ENCODE results near the gene BANF2.

BANF2 gene

DNA sequence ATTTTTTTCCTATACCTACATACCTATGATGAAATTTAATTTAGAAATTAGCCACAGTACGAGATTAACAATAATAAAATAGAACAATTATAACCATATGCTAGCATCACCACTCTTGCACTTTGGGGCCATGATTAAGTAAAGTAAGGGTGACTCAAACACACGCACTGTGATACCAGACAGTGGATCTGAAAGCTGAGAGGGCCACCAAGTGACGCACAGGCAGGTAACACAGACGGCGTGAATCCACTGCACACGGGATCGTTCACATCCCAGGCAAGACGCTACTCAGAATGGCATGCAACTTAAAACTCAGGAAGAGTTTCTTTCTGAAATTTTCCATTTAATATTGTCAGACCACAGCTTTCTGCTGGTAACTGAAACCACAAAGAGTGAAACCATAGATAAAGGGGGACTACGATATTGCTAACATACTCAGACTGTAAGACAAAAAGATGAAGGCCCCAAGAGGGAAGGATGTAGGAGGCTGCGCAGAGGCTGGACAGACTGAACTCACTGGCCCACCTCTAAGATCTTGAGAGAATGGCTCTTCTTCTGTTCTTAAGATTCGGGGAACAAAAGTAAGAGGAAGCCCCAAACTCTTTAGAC, 35.6 kb upstream of the BANF2 start:
- DNase-seq (ENCODE audit: low read depth): no peak

DNA sequence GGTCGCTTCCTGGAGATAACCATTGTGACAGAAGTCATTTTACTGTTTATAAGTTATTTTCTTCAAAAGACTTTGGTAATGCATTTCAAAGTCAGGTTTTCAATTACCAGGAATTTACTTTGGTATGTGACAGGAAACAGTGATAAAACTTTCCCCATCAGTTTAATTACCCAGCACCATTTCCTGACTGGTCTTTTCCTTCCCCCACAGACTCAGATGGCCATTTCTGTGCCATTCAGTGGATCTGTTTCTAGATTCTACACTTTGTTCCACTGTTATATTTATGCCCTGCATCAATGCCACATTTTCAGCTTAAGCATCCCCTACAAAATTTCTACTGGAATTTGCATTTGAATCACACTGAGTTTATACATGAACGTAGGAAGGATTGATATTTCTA, 34.0 kb upstream of the BANF2 start:
- no peak for DNase-seq (ENCODE audit: low read depth)

DNA sequence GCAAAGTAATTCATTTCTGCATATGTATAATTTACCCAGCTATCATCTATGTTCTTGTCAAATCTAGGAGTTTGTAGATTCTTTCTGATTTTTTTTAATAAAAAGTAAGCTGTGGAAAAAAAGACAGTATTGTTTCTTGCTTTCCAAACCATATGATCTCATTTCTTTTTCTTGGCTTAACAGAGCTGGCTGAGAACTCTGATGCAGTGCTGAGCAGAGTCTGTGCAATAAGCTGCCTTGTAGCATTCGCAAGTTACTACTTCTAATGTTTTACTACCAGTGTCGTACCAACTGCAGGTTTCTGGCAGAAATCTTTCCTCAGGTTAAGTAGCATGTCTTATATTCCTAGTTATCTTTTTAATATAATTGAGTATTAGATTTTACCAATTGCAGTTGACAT, 33.3 kb upstream of the BANF2 start:
- no peak for DNase-seq (ENCODE audit: low read depth)

DNA sequence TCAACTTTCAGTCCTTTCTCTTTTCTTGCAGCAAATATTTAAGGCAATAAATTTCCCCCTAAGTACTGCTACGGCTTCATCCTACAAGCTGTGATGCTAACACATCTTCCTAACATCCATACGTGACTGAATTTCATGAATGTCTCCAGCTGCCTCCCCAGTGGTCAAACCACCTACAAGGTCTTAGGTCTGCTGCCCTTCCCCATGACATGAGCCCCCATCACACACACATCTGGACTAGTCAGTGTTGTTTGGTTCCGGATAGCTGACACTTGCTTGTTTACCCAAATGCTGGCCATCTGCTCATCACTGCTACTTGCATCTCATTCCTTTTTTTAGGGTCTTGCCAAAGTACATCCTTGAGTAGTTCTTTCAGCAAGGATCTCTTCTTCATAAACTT, 32.3 kb upstream of the BANF2 start:
- DNase-seq (ENCODE audit: low read depth): no peak

DNA sequence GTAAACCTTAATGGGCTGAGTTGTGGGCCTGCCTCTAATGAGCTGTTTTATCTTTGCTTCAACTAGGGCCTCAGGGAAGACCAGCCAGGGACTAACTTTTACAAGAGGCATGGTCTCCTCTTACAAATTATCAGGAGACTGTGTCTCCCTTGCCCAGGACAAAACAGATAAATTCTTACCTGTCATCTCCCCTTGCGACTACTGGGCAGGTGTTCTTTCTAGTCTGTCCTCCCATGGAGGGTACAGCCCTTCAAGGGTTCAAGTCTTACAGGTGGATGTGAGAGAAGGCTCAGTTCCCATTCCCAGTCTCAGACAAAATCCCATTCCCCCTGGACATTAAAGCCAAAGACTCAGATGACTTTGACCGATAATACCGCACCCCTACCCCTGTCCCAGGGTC, 31.3 kb upstream of the BANF2 start:
- DNase-seq (ENCODE audit: low read depth): no peak

DNA sequence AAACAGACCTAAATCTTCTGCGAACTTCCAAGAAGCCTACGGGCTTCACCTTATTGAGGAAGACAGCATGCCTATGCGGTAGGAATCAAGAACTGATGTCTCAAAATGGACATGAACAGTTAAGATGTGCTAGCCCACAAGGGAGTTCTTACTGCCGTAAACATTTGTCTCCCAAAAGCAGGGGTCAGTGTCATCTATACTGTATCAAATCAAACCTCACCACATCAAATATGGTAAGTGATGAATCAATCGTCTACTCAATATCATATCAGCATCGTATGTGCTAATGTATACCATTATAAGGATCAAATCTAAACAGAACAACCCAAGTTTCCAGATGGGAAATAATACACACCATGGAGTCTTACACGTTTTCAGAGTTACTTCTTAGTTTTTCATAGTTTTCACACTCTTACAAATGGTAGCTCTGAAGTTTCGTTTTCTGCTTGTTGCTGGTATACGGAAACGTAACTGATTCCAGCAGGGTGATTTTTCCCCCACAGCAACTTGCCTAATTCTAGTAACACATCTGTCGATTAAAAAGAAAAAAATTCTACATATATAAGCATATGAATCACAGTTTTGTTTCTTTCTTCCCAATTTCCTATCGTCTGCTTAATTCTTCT, 30.3 kb upstream of the BANF2 start:
- DNase-seq (ENCODE audit: low read depth): no peak

DNA sequence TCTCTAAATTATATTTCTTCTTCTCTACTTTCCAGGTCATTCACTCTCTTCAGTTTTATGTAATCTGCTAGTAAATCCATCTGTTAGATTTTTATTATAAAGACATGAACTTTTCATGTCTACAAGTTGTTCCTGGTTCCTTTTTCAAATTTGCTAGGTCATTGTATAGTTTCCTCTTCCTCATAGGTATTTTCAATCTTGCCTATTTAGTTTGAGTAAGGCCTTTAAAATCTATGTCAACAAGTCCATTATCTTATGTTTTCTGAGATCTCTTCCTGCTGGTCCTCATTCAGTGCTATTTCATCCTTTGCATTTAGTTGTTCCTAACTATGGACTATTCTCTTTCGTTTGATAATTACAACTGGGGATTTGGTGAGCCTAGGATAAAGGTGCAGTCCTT, 28.8 kb upstream of the BANF2 start:
- DNase-seq (ENCODE audit: low read depth): no peak

DNA sequence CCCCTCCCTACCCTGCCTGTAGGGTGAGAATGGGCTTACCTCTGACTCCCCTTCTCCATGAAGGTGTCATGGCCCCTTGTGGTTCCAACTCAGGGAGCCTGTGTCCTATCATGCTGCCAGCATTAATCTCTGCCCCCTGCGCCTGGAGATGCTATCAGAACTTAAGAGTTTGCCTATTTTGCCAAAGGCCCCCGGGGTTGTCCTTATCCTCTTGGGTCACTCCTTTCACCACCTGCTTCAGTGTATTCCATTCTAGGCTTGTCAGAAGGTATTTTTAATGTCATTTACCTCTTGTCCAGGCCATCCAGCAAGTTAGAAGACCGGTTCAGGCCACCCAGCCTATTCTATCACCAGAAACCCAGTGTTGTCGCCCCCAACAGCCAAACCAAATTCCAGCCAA, 28.2 kb upstream of the BANF2 start:
- no peak for DNase-seq (ENCODE audit: low read depth)

DNA sequence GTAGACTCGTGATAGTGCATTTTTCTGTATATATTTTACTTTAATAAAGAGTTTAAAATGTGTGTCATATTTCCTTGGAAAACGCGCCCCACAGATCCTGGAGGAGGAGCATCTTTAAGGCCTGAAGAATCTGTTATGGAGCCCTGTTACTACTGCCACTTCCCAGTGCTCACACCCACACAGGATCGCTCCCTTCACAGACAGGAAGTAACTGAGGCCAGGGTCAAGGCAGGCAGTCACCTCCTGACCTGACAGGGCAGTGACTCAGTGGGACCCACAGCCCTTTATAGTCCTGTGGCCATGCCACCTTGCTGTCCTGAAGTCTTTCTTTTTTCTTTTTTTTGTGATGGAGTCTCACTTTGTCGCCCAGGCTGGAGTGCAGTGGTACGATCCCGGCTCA, 26.7 kb upstream of the BANF2 start:
- DNase-seq (ENCODE audit: low read depth): no peak

DNA sequence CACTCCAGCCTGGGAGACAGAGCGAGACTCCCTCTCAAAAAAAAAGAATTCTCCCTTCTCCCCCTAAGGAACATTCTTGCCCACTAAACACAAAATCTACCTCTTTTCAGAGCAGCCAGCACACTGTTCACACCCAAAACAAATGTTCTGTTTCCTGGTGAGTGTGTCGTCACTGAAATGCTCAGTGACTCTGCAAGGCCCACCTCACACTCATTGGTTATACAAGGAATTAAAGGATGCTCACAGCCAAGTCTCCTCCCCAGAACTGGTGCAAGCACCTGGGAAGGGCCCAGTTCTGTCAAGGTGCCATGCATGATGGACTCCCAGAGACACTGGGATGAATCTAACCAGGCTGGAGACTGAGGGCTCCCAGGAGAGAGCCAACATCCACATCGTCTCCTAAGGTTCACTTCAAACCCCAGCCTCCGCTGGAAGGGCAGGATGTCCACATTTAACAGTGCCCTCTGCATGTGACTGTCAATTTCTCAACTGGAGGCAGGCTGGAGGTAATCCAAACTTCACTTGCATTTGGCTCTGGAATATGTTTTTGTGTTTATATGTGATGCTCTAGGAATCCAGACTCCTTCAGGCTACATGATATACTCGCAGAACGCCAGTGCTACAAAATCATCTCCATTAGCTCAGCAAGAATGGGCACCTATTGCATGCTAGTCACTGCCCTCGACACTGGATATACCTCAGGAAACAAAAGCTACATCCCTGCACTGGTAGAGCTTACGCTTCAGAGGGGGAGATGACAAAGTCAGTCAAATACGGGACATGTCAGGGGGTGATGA, 24.8 kb upstream of the BANF2 start:
- DNase-seq (ENCODE audit: low read depth): no peak

DNA sequence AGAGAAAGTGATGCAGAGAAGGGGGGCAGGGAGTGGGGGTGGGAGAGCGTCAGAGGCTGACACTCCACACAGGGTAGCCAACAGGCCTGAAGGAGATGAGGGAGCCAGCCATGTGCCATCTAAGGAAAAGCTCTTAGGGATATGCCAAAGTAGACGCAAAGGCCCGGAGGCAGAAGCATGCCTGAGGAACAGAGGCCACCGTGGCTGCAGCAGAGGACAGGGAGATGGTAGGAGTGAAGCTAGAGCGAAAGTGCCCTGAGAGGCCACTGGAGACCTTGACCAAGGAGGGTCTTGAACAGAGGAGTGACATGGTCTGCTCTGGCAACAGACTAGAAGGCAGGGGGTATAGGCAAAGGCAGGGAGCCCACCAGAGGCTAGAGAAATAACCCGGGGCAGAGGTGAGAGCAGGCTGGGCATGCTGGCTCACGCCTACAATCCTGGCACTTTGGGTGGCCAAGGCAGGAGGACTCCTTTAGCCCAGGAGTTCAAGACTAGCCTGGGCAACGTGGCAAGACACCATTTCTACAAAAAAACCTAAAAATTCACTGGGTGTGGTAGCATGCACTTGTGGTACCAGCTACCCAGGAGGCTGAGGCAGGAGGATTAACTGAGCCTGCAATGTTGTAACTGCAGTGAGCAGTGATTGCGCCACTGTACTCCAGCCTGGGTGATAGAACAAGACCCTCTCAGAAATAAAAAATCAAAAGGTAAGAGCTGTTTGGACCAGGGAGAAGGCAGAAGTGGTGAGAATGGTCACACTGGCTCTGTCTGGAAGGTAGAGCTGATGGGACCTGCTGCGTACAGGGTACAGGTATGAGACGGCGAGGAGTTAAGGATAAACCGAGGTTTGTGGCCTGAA, 24.0 kb upstream of the BANF2 start:
- no peak for DNase-seq (ENCODE audit: low read depth)

DNA sequence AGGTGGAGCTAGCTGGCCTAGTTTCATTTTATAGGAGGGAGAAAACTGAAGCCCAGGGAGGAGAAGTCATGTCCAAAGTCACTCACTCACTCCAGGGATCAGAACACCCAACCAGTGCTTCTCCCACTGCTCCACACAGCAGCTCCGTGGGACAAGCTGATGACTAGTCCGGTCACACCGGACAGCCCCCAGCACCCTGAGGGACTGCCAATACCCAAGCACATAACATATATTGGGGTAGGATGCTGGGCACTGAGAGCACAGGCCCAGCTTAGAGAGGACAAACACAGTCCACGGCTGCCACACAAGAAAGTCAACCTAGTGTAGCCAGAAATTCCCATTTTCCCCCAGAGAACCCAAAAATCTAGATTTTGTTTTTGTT, 23.4 kb upstream of the BANF2 start:
- DNase-seq (ENCODE audit: low read depth): no peak

DNA sequence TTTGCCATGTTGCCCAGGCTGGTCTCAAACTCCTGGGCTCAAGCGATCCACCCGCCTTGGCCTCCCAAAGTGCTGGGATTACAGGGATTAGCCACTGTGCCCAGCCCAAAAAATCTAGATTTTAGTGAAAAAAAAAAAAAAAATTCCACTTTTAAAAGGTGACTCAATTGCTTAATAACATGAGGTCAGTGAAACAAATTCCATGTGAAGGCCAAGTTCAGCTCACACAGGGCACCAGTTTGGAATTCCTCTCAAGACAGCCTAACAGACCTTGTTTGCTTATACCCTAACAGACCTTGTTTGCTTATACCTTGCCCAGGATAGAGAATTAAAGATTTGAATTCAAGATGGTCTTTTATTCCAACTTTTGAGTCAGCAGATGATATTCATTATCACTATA, 22.8 kb upstream of the BANF2 start:
- DNase-seq (ENCODE audit: low read depth): no peak

DNA sequence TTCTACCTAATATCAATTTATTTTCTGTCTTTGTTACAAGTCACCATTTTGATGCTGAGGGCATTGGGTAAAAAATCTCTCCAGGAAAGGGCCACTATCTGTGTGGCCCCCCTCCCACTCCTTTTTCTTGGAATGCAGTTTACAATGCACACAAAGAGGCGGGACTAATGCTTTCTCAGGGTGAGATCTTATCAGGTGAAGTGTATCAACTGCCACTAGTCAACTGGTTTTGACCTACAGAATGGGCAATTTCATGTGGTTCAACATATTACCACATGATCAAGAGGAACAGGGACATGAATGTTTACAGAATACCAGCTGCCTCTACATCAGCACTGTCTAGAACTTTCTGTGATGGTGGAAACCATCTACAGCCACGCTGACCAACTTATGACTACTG, 21.5 kb upstream of the BANF2 start:
- no peak for DNase-seq (ENCODE audit: low read depth)

DNA sequence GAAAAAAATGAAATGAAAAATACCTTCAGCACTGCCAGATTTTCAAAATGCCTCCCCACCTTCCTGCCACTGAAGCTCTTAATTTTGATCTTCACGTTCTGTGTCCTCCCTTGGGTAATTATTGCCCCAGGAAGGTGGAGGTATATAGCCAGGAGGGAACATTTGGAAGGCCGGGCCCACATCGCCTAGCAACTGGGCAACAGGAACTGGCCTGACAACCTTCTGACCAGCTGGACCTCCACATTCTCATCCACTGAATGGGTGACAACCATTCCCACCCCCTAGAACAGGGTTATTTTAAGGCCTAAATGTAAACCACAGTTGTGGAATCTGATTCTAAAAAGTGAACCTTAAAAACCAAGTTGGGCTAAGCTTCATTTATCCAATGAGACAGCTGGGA, 20.9 kb upstream of the BANF2 start:
- no peak for DNase-seq (ENCODE audit: low read depth)

DNA sequence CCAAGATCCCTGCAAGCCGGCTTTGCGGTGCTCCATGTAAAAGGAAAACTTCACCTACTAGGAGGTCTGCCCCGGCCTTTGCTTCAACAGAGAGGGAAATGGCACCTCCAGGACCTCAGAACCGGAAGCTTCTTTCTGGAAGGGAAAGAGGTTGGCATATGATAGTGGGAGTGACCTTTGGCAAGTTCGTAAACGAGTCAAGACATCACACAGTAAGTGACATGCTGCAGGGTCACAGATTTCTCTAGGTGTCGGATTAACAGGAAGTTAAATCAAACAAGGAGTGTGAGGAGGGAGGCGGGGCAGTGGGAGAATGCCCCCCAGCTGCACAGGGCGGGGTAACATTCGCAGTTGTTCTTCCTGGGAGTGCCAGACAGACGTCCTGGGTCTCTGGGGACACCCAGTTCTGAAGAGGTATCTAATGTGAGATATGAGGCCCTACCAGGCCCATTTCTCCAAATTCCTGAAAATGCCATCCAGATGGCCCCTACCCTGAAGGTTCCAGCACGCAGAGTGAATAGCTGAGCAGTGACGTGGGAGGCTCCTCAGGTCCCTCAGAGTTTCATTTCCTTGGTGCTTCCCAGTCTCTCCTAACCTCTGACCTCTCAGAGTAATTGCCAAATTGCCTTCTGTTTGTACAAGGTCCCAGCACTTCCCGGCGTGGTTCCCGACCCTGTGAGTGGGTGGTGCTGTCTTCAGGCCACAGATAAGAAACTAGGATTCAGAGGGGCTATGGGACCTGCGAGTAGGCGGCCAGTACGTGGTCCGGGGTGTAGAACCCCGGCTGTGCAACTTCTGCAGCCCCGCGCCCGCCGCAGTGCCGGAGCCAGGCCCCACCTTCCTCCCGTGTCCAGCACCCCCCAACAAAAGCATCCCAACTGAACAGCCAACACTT, 19.6 kb upstream of the BANF2 start:
- DNase-seq (ENCODE audit: low read depth): no peak

DNA sequence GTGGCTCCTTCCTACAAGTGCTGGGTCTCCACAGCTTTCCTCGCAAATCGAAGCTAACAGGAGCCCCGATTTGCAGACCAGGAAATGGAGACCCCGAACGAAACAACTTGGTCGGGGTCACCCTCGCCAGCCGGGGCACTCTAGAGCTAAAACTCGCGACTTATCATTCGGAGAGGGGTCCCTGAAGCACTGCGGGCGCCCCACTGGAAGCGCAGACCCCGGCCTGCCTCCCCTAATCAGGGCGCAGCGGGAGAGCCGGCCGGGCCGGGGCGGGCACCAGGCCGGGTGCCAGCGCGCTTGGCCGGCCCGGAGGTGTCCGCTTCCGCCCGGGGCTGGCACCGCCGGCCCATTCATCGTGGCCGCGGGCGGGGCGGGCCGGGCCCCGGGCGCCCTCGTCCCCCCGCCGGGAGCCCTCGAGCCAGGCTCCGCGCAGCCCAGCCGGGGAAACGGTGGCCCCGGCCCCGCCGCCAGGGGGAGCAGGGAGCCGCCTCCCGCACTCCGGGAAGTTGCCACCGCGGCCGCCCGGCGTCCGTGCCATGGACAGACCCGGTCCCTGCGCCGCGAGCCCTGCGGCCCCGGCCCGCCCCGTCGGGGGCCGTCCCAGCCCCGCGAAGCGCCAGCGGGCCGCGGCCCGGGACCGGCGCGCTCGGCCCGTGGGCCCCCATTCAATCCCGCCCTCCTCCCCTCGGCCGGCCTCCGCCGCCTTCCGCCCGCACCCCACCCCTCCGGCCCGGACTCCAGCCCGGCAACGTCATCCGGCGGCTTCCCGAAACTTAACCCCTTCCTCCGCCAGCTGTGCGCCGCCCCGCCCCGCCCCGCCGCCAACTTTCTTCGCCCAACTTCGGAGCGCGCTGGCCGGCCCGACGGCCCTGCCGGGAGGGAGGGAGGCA, 18.7 kb upstream of the BANF2 start:
- peak; percentile 57 for DNase-seq (ENCODE audit: low read depth)

DNA sequence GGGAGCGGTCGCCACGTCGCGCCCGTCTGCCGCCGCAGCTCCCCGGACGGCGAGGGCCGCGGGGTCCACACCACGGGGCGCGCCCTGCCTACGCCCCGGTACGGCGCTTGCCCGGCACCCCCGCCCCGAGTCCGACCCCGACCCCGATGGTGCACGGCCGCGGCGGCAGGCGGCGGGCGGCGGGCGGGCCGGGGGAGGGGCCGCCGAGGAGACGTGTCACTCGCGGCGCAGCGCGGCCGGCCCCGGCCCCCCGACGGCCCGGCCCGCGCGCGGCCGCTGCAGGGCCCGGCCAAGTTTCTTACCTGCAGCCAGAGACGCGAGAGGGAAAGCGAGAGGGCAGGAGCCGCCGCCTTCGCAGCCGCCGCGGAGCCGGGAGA, 18.1 kb upstream of the BANF2 start:
- no peak for DNase-seq (ENCODE audit: low read depth)

DNA sequence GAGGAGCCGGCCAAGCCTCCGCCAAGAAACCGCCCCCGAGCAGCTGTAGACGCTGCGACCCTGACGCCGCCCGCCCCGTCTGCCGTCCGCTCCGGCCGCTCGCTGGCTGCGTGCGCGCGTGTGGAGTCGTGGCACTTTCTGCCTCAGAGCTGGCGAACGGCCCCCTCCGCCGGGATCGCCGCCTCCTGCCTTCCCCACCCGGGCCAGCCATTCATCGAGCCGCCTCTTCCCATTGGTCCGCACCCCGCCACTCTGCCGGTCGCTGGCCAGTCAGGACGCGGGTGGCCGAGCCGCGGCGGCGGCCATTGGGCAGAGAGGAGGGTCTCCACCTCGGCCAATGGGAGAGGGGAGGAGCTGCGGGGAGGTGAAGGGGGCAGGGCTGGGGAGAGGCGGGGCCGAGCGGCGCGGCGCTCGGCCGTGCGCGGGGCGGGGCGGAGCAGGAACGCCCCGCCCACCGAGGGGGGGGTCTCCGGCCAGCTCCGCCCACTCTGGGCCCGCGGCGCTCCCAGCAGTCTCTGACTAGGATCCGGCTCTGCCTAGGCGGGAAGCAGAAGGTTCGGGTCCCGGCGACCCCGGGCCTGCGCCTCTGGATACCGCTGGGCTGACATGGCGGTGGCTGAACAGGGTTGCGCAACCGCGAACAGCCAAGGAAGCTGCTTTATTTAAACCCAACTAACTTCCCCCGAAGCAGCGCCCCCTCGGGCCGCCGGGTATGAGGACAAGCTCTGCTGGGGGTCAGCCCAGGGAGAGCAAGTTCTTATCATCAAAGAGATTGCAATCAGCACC, 17.5 kb upstream of the BANF2 start, which contains the start of gene RRBP1:
Gene RRBP1 (minus strand): TSS at position 140 of the 786 bp plus-strand sequence. CDS start 21,735 bp downstream, outside the sequence.
- peak; percentile 97 for DNase-seq (ENCODE audit: low read depth)

DNA sequence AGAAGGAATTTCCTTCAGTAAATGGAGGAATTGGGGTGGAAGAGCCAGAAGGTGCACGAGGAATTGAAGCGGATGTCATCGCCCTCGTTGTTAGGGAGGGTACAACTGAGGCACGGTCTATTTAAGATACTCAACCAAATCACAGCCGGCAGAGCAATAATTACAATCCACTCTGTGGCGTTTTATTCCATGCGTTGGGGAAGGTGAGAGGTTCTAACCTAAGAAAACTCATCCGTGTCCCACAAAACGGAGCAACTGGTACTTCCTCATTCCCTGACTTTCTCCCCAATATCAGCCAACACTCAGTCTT, 16.9 kb upstream of the BANF2 start:
- DNase-seq (ENCODE audit: low read depth): no peak

Data from T-helper 22 cell (primary cell).